ENCODE results near the gene DPEP2.

The DPEP2 gene

GRCh38 chr16:67990018-67990386 is 9.3 kb downstream of the DPEP2 start:
- H3K9me3 ChIP-seq (ENCODE audit: severe bottlenecking), result no peaks in the 10 kb centered on the region
- DNase-seq (ENCODE audit: low spot score) (no peak), ATAC-seq (ENCODE audit: low read depth) (peak; percentile 5; the same call in 1 of the 3 replicates)
- H3K4me1 ChIP-seq (ENCODE audit: insufficient read depth, poor library complexity, severe bottlenecking), result no peaks in the 10 kb centered on the region
- H3K4me3 ChIP-seq (ENCODE audit: severe bottlenecking), result no peak overlapping the region
- no peaks in the 10 kb centered on the region for H3K36me3 ChIP-seq (ENCODE audit: low read depth)
- no peak for TF ChIP-seq CTCF (IDR thresholded peaks at IDR 0.05; ENCODE audit: poor library complexity, severe bottlenecking)
- no peaks in the 10 kb centered on the region for H3K27me3 ChIP-seq (ENCODE audit: insufficient read depth, poor library complexity, severe bottlenecking)
- H3K27ac ChIP-seq (ENCODE audit: poor library complexity, severe bottlenecking), result no peak overlapping the region

- Histone ChIP-seq H3K4me1 (ENCODE audit: insufficient read depth, poor library complexity, severe bottlenecking) (no peaks in the 10 kb centered on the region), H3K36me3 (ENCODE audit: low read depth) (no peaks in the 10 kb centered on the region), H3K27ac (ENCODE audit: poor library complexity, severe bottlenecking) (no peak overlapping the region), H3K9me3 (ENCODE audit: severe bottlenecking) (no peaks in the 10 kb centered on the region), H3K27me3 (ENCODE audit: insufficient read depth, poor library complexity, severe bottlenecking) (no peaks in the 10 kb centered on the region), H3K4me3 (ENCODE audit: severe bottlenecking) (no peak overlapping the region)
- TF ChIP-seq CTCF (IDR thresholded peaks at IDR 0.05; ENCODE audit: poor library complexity, severe bottlenecking), result no peak
- ATAC-seq (ENCODE audit: low read depth) (no peak), DNase-seq (ENCODE audit: low spot score) (no peak)
Measured at GRCh38 chr16:67989322-67990017, 9.8 kb downstream of the DPEP2 start.

- DNase-seq (ENCODE audit: low spot score), result no peak
- H3K9me3 ChIP-seq (ENCODE audit: severe bottlenecking), result no peaks in the 10 kb centered on the region
- H3K27me3 ChIP-seq (ENCODE audit: insufficient read depth, poor library complexity, severe bottlenecking), result no peaks in the 10 kb centered on the region
- ATAC-seq (ENCODE audit: low read depth), result no peak
- no peaks in the 10 kb centered on the region for H3K36me3 ChIP-seq (ENCODE audit: low read depth)
- no peak overlapping the region for H3K4me3 ChIP-seq (ENCODE audit: severe bottlenecking)
- H3K4me1 ChIP-seq (ENCODE audit: insufficient read depth, poor library complexity, severe bottlenecking), result peaks cover 4% of the 10 kb centered on the region
- H3K27ac ChIP-seq (ENCODE audit: poor library complexity, severe bottlenecking), result no peak overlapping the region
- TF ChIP-seq CTCF (IDR thresholded peaks at IDR 0.05; ENCODE audit: poor library complexity, severe bottlenecking), result no peak
Measured at GRCh38 chr16:67988675-67989074, 10.6 kb downstream of the DPEP2 start.

GRCh38 chr16:67987460-67988160 is 11.7 kb downstream of the DPEP2 start:
- H3K9me3 ChIP-seq (ENCODE audit: severe bottlenecking), result no peaks in the 10 kb centered on the region
- DNase-seq (ENCODE audit: low spot score) (no peak), ATAC-seq (ENCODE audit: low read depth) (peak; percentile 22; the same call in 1 of the 3 replicates)
- H3K27ac ChIP-seq (ENCODE audit: poor library complexity, severe bottlenecking), result no peak overlapping the region
- no peak overlapping the region for H3K4me3 ChIP-seq (ENCODE audit: severe bottlenecking)
- H3K36me3 ChIP-seq (ENCODE audit: low read depth), result no peaks in the 10 kb centered on the region
- H3K4me1 ChIP-seq (ENCODE audit: insufficient read depth, poor library complexity, severe bottlenecking), result peaks cover 13% of the 10 kb centered on the region
- no peaks in the 10 kb centered on the region for H3K27me3 ChIP-seq (ENCODE audit: insufficient read depth, poor library complexity, severe bottlenecking)
- TF ChIP-seq CTCF (IDR thresholded peaks at IDR 0.05; ENCODE audit: poor library complexity, severe bottlenecking), result no peak

- Histone ChIP-seq H3K4me3 (ENCODE audit: severe bottlenecking) (no peak overlapping the region), H3K27ac (ENCODE audit: poor library complexity, severe bottlenecking) (no peak overlapping the region), H3K27me3 (ENCODE audit: insufficient read depth, poor library complexity, severe bottlenecking) (no peaks in the 10 kb centered on the region), H3K4me1 (ENCODE audit: insufficient read depth, poor library complexity, severe bottlenecking) (peaks cover 13% of the 10 kb centered on the region), H3K36me3 (ENCODE audit: low read depth) (no peaks in the 10 kb centered on the region), H3K9me3 (ENCODE audit: severe bottlenecking) (no peaks in the 10 kb centered on the region)
- TF ChIP-seq CTCF (IDR thresholded peaks at IDR 0.05; ENCODE audit: poor library complexity, severe bottlenecking), result no peak
- no peak for ATAC-seq (ENCODE audit: low read depth)
- no peak for DNase-seq (ENCODE audit: low spot score)
Measured at GRCh38 chr16:67986949-67987348, 12.3 kb downstream of the DPEP2 start.
